ENCODE data around the gene IFT43.

GRCh38 chr14:75995372-75996041 lies 9.9 kb downstream of the IFT43 start:
- TF ChIP-seq POLR2A (IDR thresholded peaks at IDR 0.05) (no peak), POLR2AphosphoS5 (IDR thresholded peaks at IDR 0.05) (peak in 1 of 3 donors; percentile 60), CTCF (IDR thresholded peaks at IDR 0.05) (no peak)

Measured in breast epithelium (tissue), 3 donors.